Bronchial epithelial cell (primary cell): ENCODE measurements around the gene CD81. TPM values are rescaled to one million over a fixed set of nuclear protein-coding genes. Genes with fewer than 3 reads are reported as not detected.

Source experiments
- DNase-seq: peaks from one replicate; pipeline ENCODE4 v3.0.0-alpha.2; 2010; ENCODE audit warnings: low read depth
- FAIRE-seq: peaks from 2 replicates; lab custom pipeline; 2011; peaks lifted over from hg19 to GRCh38; lab: Jason Lieb, UNC
- H3K27me3 ChIP-seq: 2 replicates; pipeline ENCODE4 v1.5.1; 2011; ENCODE audit warnings: low read length; ENCODE audit not compliant: control insufficient read depth, insufficient read depth
- H3K36me3 ChIP-seq: 2 replicates; pipeline ENCODE4 v1.5.1; 2011; ENCODE audit warnings: low read length; ENCODE audit not compliant: control insufficient read depth, insufficient read depth
- H3K4me3 ChIP-seq: 2 replicates; pipeline ENCODE4 v1.5.1; 2011; ENCODE audit warnings: mild to moderate bottlenecking, low read depth, low read length, control low read depth
- total RNA-seq: library from RNA; depleted of rRNA; stranded (reverse); fragments of >200 nt; gene quantifications from 2 replicates; pipeline ENCODE4 v1.2.1, GENCODE V29; 2014
- TF ChIP-seq, protein P1 (sequence below): IDR thresholded peaks from 2 replicates; pipeline ENCODE4 v1.5.1; 2011; ENCODE audit warnings: mild to moderate bottlenecking, moderate library complexity, low read length, control low read depth, inconsistent platforms; ENCODE audit not compliant: insufficient read depth, severe bottlenecking

Gene CD81
- total RNA-seq, 1 donor from 2014 or later = 133 TPM

DNA sequence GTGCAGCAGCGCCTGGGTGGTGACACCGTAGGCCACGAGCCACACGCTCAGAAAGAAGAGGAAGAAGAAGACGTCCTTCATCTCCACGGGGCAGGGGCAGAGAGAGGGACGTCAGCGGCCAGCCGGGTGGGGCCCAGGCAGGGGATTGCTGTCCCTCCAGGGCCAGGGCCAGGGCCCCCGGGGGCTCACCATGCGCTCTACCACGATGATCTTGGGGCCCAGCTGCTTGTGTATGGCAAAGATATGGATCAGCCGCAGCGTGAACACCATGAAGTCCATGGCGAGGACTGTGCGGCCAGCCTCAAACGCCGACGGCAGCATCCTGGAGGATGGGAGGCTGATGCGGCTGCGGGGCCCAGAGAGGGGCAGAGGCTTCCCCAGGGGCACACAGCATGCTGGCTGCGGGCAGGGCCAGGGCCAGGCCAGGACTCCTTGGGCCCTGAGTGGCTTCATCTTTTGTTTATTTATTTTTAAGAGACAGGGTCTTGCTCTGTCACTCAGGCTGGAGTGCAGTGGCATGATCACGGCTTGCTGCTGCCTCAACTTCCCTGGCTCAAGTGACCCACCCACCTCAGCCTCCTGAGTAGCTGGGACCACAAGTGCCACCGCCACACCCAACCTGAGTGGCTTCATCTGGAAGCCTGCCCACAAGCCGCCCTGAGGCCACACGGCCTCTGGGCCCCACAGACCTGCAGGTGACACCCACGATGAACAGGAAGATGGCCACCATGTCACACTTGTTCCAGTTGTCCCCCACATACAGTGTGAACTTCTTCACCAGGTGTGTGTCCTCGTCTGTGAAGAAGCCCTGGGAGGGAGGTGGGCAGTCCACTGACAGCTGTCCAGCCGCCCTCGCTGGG is 34.6 kb downstream of the CD81 start:
- no peaks in the 10 kb centered on the region for H3K36me3 ChIP-seq
- H3K4me3 ChIP-seq = no peak overlapping the region
- peak; percentile 60 for FAIRE-seq
- no peak for DNase-seq
- H3K27me3 ChIP-seq = peaks cover 4% of the 10 kb centered on the region
- TF ChIP-seq, protein P1, sequence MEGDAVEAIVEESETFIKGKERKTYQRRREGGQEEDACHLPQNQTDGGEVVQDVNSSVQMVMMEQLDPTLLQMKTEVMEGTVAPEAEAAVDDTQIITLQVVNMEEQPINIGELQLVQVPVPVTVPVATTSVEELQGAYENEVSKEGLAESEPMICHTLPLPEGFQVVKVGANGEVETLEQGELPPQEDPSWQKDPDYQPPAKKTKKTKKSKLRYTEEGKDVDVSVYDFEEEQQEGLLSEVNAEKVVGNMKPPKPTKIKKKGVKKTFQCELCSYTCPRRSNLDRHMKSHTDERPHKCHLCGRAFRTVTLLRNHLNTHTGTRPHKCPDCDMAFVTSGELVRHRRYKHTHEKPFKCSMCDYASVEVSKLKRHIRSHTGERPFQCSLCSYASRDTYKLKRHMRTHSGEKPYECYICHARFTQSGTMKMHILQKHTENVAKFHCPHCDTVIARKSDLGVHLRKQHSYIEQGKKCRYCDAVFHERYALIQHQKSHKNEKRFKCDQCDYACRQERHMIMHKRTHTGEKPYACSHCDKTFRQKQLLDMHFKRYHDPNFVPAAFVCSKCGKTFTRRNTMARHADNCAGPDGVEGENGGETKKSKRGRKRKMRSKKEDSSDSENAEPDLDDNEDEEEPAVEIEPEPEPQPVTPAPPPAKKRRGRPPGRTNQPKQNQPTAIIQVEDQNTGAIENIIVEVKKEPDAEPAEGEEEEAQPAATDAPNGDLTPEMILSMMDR = no peak

DNA sequence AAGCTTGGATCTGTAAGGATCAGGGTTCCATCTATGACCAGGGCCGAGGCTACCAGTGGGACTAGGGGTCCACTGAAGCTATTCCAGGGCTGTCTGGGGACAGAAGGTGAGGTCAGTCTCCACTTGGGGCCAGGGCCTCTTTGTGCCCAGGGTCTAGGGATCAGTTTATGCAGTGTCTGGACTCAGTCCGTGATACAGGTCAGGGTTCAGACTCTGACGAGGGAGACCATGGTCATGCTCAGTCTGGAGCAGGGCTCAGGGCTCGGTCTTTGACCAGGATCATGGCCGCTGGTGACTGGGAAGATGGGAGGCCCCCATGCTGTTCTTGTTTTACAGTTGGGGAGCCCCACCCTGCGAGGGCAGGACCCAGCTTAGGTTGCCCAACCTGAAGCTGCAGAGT is 35.2 kb downstream of the CD81 start:
- TF ChIP-seq, protein P1 = no peak
- no peak for DNase-seq
- FAIRE-seq = no peak

DNA sequence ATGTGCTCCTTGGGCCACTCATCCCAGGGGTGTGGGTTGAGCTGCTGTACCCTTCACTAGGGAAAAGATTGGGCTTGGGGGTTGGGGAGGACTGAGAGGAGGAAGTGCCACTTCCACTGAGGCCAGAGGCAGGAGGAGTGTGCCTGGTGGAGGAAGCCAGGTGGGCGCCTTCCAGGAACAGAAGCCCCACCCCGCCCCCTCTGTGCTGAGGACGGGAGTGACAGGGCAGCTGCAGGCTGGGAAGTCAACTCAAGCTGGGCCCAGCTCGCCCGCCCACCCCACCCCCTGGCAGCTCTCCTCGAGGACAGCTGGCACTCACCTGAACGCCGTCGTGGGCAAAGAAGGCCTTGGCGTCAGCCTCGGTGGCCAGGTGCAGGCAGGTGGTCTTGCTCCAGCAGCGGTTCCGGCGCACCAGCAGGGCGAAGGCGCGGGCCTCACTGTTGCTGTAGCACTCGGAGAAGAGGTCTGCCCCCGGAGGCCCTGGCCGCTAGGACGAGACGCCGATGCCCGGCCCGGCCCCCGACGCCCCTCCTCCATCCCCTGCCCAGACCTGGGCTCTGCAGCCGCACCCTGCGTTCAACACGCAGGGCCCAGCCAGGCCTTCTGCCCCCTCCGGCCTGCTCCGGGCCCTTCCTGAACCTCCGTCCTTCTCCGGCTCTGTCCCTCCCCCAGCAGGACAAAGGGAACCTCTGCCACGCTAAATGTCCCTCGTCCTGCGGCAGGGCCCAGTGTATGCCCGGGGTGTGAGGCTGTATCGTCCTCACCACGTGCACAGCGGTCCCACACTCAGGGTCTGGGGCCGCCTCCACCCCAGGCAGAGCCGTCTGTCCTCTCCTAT is 36.9 kb downstream of the CD81 start:
- TF ChIP-seq, protein P1 = no peak
- Histone ChIP-seq H3K4me3 (no peak overlapping the region), H3K36me3 (no peaks in the 10 kb centered on the region), H3K27me3 (no peaks in the 10 kb centered on the region)
- no peak for DNase-seq
- no peak for FAIRE-seq

More for the DNA sequence above, 35.2 kb downstream of the CD81 start:
- no peak overlapping the region for H3K4me3 ChIP-seq
- no peaks in the 10 kb centered on the region for H3K36me3 ChIP-seq
- H3K27me3 ChIP-seq = peaks cover 4% of the 10 kb centered on the region

DNA sequence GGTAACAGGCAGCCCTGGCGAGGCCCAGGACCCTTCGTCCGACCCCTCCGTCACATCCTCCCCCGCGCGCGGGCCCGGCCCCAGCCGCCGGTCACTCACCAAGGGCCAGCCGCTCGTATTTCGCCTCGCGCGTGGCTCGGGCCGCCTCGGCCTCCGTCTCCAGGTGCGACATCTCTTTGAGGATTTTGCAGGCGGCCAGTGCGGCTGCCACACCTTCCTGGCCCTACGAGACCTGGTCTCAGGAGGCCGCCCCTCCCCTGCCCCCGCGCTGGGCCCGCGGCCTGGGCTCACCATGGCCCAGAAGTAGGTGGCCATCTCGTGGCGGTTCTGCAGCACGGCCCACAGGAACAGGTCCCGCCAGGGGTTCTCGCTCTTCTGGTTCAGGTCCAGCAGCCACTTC is 37.5 kb downstream of the CD81 start:
- no peak for DNase-seq
- Histone ChIP-seq H3K27me3 (no peaks in the 10 kb centered on the region), H3K36me3 (no peaks in the 10 kb centered on the region), H3K4me3 (no peak overlapping the region)
- TF ChIP-seq, protein P1 = no peak
- no peak for FAIRE-seq

DNA sequence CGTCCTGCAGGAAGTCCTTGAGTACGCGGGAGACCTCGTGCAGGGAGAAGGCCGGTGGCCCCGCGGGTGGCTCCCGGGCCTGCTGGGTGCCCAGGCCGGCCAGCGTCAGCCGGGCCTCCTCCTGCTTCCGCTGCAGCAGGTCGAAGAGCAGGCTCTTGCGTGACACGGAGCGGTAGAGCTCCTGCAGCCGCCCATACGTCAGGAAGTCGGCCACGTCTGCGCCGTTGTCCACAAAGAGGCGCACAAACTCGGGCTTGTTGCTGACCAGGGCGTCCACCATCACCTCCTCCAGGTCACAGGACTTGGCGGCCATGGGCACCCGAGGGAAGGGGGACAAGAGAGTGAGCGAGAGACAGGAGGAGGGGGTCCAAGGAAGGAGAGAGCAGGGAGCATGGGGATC is 38.1 kb downstream of the CD81 start:
- no peak for DNase-seq
- Histone ChIP-seq H3K36me3 (no peaks in the 10 kb centered on the region), H3K4me3 (no peak overlapping the region), H3K27me3 (no peaks in the 10 kb centered on the region)
- TF ChIP-seq, protein P1 = no peak
- no peak for FAIRE-seq
